Middle frontal gyrus (tissue), 1 donor: ENCODE data around the gene C1QTNF2.
"Not testable (repeated sequence)": the region's sequence is repeated elsewhere in the genome, so short reads cannot be mapped to it uniquely, and the experiment has no call there.

Experiments used
- DNase-seq: peaks from one replicate; pipeline ENCODE4 v3.0.0-alpha.2; 2015; ENCODE audit warnings: low spot score; ENCODE audit errors: extremely low spot score

The C1QTNF2 gene

DNA sequence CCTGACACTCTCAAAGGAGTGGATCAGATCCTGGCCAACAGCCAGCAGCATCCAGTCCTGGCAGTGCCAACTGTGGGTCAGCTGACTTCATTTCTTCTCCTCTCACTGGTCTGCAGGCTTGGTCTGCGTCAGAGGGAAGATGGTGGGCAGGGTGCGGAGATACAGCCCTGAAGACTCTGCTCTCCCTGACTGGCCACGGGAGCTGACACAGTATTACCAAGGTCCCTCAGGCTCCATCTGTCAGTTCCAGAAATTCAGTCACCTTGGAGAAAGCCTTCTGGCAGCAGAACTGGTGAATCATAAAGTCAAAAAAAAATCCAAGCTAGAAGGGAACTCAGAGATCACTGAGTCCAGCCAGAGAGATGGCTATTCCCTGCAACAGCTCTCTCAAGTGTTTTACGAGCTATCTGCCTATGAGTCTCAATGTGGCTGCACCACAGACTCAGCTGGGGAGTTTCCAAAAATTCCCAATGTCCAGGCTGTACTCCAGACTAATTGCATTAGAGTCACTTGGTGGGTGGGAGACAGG, 27.9 kb downstream of the C1QTNF2 start:
- DNase-seq: no peak

DNA sequence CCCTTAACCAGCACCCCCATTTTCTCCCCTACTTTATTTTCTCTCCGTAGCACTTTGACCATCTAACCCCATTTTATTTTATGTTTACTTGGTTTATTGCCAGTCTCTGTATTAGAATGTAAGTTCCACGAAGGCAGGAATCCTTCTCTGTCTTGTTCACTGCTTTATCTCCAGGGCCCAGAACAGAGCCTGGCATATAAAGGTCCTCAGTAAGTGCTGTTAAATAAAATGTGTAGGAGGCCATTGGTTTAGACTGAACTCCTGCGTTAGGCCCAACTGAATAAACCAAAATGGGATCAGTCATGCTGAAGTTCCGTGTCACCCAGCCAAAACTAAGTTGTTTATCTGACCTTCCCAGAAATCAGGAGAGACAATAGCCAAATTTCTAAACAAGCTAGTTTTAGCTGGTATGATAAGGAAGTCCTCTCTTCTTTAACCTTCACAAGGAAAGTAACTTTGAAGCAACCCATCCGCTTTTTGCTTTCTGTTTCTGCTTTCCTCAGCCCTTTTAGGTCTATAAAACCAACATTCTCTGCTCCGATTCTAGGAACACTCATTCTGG, 29.0 kb downstream of the C1QTNF2 start:
- no peak for DNase-seq

DNA sequence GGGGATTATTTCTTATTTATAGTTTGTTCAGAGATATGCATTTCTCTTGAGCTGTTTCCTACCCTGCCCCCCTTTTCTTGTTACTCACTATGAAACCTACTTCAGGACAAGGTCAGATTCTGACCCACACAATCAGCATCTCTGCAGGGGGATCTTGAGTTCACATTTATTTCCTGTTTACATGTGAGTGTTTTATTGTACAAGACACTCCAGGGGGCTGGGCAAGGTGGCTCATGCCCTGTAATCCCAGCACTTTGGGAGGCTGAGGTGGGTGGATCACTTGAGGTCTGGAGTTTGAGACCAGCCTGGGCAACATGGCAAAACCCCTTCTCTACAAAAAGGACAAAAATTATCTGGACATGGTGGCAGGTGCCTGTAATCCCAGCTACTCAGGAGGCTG, 29.9 kb downstream of the C1QTNF2 start:
- not testable (repeated sequence) for DNase-seq

DNA sequence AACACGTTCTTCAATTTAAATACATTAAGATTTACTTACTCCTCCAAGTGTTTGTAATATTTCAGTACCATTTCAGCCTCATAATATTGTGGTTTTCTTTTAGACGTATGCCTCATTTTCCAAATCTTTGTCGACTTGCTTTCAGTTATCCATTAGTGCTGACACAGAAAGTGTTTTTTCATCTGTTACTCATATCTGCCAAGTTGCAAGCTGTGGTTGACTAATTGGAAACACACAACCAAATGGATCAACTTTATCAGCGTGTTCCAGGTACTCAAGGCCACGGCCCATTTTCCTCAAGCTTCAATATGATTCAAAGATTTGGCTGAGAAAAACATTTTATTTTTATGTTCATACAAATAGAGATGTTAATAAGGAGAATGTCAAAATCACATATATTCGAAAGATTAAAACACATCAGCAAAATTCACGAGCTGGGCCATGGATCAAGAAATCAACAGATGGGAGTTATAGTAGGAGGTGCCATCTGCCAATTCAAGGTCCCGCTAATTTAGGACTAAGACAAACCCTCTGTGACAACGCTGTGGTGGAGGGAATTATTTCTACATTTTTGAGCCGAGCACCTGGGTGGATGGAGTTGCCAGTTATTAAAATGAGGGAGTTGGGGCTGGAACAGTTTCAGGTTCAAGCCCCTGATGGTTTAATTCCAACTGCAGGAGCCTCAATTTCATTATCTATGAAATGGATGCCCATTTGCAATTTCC, 30.9 kb downstream of the C1QTNF2 start:
- no peak for DNase-seq

DNA sequence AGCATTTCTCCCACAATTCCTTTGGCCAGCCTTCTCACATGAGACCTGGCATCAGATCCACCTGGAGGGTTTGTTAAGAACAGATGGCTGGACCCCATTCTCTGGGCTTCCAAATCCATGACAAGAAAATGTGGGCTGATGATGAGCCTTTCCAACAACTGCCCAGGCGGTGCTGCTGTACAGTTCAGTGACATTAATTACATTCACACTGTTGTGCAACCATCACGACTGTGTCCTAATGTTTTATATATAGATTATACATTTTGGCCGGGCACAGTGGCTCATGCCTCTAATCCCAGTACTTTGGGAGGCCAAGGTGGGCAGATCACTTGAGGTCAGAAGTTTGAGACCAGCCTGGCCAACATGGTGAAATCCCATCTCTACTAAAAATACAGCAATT, 35.7 kb downstream of the C1QTNF2 start:
- not testable (repeated sequence) for DNase-seq

DNA sequence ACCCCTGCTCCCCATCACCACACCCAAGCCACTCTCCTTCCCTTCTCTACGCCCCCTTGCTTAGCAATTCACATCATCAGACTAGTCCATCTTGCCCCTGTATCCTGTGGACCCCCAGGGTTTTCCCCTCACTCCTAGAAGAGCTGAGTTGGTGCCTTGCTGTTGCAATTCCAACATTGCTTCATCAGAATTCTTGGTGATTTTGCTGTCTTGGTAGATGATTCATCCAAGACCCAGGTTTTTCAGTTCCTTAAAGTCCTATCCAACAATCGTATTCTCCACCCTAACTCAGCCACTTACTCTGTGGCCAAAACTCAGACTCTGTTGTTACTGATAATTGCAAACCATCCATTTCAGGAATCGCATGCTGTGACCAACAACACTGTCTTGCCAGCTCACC, 36.7 kb downstream of the C1QTNF2 start:
- DNase-seq: no peak

DNA sequence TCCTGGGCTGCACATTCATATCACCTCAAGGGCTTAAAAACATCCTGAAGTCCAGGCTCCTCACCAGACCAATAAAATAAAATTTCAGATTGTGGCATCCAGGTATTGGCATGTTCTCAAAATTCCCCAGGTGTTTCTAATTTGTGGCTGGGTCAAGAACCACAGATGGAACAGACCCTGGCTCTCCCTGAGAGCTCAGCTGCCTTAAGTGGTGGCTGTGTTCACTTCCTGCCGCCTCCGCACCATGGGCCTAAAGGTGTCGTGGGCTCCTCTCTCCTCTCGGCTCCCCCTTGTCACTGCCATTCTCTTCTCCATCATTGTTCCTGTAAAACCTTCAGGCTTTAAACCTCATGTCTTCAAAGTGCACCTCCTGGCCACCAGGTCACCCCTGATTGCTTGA, 40.2 kb downstream of the C1QTNF2 start:
- DNase-seq: no peak

DNA sequence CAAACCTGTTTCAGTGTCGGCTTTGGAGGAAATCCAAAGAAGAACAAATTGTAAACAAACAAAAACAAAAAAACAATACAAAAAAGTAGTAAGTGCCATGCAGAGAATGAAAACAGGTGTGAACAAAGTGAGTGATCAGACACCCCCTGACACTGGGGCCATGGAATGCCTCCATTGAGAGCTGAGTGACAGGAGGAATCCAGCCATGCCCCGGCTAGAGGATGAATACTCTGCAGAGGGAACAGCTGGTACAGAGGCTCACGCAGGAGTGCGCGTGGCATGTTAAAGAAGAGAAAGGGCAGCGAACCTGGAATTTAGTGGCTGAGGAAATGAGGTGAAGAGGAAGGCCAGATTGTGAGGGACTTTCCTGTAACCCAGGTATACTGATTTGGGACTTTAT, 42.6 kb downstream of the C1QTNF2 start:
- no peak for DNase-seq

DNA sequence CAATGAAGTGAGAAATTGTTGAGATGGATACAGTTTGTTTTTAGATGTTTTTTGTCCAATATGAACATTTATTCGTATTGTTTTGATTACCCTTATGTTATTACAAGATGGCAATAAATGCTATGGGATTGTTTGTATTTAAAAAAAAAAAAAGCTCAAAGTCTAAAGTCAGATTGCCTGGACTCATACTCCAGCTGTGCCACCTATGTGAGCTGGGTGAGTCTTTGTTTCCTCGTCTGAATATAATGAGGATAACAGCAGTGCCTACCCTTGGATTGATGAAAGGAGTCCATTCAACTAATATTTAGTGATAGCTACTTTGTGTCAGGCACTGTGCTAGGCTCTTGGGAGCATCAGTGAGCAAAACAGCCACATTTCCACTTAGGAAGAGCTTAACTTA, 43.4 kb downstream of the C1QTNF2 start:
- DNase-seq: no peak

DNA sequence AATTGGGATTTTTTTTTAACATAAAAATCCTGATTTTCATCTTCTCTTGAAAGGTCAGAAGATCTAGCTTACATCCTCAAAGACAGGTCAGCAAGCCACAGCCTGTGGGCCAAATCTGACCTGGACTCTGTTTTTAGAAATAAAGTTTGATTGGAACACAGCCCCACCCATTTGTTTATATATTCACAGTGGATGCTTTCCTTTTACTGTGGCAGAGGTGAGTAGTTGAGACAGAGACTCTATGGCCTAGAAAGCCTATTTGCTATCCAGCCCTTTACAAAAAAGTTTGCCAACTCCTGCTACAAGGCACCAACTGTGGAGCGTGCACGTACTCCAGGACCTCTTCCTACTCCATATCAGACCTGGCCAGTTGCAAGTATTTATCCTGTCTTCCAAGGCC, 44.7 kb downstream of the C1QTNF2 start:
- no peak for DNase-seq

DNA sequence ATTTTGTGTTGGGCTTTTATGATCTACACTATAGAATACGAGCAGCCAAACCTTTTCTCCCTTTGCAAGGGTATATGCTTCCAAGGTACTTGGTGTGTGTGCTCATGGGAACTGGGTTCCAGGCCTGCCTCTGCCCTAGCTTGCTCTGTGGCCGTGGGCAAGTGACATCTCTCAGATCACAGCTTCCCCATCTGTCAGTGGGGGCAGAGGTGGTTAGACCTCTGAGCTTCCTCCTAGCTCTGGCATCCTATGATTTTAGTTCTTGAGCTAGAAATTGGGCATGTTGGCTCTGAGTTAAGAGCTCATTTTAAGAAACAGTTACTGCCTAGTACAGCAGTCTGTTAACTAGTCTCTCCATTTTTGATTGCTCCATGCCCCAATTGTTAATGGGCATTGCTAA, 45.5 kb downstream of the C1QTNF2 start:
- no peak for DNase-seq

DNA sequence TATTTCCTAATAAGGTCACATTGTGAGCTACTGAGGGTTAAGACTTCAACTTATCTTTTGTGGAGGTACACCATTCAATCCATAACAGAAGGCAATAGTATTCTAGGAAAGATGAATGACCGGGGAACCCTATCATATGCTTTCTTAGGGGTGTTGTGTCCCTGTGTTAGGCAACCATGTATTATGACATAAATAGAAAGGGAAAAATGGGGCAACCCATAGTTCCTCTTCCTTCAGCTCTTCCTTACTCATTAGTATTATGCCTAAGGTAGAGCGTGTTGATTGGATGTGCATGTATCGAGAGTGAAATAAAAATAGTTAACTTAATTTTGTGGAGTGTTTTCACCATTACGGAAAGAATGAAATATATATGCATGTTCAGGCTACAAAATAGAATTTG, 52.0 kb downstream of the C1QTNF2 start:
- no peak for DNase-seq

DNA sequence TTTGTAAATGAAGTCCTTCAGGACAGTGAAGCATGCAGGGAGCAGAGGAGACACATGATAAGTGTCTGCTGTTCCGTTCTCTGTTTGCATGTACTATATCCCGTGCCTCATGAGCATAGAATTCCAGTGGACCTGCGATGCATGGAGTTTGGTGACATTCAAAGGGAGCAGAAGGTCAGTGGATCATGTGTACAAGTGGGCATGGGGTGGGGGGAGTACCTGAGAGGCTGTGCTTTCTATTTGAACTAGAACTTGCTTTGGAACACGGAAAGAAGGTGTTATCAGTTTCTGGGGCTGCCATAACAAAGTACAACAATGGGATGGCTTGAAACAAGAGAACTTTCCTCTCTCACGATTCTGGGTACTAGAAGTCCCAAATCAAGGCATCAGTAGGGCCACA, 53.0 kb downstream of the C1QTNF2 start:
- no peak for DNase-seq

DNA sequence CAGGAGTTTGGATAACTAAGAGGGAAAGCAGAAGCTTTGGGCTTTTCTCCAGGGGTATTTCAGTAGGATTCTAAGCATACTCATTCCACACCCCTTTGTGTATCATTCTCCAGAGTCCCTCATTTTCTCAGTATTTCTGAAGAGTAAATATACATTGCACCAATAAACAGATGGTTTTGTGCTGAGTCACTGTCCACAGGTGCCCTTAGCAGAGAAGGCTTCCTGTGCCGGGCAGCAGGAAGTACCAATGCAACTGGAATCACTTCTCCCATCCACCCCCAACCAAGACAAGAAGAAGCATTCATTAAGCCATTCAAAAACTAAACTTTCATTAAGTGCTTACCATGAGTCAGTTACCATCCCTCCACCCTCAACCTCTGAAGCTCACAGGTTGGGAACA, 54.5 kb downstream of the C1QTNF2 start:
- no peak for DNase-seq

DNA sequence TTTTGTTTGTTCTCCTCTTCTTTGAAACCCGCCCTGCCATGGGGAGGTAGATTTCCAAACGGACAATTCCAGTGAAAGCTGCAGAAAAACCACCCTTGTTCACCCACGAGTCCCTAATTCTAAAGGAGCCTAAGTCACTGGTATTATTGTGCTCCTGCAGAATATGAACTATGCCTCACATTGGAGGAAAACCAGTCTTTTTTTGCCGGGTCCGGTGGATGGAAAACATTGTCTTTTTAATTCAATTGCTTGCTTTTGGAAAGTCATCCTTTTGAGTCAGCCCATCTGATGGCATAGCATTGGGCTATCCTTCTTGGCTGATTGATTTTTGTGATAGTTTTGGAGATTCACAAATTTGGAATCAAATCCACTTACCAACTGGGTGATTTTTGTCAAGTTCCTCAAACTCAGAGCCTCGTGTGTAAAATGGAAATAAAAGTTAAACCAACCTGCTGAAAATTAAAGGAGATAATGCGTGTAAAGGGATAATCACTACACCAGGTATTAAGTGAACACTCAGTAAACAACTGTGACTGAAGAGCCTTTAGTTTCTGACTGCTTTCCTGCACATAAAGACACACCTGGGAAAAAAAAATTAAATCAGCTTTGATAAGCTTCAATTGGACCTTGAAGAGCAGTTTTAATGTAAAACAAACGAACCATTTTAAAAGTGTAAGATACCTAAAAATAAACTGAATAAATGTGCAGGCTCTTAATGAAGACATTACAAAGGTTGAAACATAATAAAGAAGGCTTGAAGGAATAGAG, 57.3 kb downstream of the C1QTNF2 start:
- DNase-seq: no peak

DNA sequence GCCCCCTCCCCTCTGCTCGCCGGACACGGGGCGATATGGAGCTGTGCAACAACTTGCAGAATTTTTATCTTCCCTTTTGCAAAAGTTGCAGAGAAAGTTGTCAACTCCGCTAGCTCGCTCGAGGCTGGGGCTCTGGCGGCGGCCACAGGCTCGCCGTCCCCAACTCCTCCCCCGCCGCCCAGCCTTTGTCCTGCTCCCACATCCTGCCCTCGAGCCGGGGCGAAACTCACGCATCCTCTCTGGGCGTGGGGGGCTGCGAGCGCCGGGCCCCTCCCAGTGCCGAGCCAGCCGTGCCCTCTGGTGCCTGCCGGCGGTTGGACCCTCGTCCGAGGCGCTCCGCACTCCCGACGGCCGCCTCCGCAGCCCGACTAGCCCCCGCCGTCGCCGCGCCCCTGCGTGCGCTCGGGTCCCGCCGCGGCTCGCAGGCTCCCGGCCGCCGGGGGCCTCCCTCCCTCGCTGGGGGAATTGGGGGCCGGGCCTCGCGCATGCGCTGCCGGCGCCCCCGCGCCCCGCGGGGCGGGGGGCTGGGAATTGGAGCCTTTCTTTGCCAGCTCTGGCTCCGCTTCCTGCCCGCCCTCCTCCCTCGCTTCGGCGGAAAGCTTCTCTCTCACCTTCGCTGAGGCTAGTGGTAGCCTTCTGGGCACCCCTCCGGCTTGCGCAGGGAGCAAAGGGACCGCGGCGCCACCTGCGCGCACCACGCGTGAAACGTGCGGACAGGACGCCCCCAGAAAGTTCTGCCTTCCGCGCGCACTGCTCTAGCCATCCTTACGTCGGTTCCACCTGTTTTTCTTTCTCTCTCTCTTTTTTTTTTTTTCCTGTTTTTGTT, 58.1 kb downstream of the C1QTNF2 start, which contains the start of gene CCNJL:
Gene CCNJL, minus strand, starts transcription at position 431 of the 826 bp plus-strand sequence. CDS start 641 bp downstream, outside the sequence.
- DNase-seq: peak; percentile 17

DNA sequence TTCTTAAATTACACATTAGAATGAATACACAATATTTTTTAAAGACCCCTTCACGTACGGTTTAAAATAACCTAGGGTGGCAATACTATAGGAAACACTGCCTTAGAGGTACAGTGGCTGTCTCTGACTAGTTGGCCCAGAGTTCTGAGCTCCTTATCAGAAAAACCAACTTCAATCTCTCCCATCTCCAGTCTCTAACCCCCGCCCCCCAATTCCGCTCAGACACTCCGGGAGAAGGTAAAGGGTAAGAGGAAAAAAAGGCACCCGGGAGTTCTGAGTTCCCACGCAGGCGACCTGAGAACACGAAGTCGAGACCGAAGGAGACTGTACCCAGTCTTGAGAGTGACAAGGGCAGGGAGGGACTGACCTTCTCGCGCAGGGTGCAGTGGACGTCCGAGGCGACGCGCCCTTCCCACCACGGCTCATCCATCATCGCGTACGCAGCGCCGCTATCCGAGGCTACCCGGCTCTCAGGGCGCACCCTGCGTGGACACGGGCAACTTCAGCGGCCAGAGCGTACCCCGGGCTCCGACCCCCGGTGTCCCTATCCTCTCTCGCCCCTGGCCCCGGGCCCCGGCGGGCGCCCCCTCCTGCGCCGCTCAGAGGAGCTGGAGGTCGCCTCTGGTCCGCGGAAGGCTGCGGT, 58.8 kb downstream of the C1QTNF2 start:
- no peak for DNase-seq

DNA sequence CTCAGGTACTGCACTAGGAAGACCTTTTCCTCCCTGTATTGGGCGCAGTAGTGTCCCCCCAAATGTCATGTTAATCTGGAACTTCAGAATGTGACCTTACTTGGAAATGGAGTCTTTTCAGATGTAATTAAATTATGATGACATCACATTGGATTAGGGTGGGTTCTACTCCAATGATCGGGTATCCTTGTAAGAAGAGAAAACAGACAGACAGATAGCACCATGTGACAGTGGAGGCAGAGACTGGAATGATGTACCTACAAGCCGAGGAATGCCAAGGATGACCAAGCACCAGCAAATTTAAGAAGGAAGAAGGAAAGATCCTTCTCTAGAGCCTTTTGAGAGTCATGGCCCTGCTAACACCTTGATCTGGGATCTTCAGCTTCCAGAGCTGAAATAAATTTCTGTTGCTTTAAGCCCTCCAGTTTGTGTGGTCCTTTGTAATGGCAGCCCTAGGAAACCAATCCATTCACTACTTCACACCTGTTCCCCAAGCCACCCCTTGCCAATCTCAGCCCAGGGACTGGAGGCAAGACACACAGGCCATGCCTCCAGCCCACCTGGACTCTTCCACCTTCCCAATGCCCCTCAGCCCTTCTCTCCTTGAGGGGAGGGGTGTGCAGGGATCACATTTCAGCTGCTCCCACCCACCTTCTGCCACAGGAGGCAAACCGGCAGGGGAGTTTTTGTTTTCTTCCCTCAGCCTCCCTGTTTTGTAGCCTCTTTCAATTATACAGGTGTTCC, 59.7 kb downstream of the C1QTNF2 start:
- DNase-seq: no peak

DNA sequence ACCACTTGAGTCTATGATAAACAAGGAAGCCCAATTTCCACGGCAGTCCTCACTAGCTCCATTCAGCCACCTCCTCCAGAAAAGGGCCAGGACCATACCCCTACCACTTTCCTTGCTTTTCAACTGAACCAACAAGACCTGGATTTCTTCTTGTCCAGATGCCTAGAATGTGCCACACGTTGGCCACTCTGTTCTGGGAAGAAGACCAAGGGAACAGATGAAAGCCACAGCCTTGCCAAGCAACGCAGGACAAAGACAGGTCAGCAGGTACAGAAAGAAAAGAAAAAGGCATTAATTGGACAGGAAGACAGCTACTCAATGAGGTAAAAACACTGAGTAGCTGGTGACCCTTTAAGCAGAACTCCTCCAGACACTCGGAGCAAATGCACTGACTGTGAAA, 60.3 kb downstream of the C1QTNF2 start:
- no peak for DNase-seq

DNA sequence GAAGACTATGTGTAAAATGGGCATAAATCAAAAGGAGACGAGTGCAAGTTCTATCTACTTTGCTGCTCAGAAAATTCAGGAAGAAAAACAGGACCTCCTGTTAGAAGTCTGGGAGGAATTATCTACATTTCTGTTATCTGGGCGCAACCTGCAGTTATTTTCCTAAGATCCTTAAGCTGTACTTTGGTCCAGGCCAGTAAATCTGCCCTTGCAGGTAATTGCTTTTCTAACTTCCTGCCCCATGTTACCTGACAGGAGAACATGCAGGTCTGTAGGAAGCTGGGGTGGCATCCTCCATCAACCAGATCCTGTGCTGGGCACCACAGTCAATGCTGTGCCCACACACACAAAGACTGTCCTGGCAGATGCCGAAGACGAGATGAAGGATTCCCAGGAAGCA, 63.7 kb downstream of the C1QTNF2 start:
- DNase-seq: no peak
